ENCODE results near the gene STK38L. TPM values are rescaled to one million over a fixed set of nuclear protein-coding genes. Genes with fewer than 3 reads are reported as not detected.

Gene STK38L
- total RNA-seq, 1 donor from 2014 or later: 30.8 TPM

DNA sequence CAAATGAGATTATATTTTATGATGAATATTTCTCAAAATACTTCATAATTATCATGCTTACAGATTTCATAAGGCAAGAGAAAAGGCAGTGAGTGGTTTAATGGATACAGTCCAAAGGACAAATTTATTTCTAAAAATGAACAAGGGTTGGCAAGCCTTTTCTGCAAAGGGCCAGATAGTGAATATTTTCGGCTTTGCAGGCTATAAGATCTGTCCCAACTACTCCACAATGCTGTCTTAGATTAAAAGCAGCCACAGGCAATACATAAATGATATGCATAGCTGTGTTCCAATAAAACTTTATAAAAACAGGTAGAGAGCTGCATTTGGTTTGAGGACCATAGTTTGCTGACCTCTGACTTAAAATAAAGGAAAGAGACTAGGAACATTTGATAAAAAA, 42.9 kb upstream of the STK38L start:
- H3K9me3 Mint-ChIP-seq (ENCODE audit: unreplicated experiment): no peaks in the 10 kb centered on the region
- H3K27ac Mint-ChIP-seq (ENCODE audit: unreplicated experiment): no peak overlapping the region
- H3K27me3 Mint-ChIP-seq (ENCODE audit: unreplicated experiment): no peaks in the 10 kb centered on the region
- H3K4me1 Mint-ChIP-seq (ENCODE audit: unreplicated experiment): no peaks in the 10 kb centered on the region
- no peak overlapping the region for H3K4me3 Mint-ChIP-seq (ENCODE audit: unreplicated experiment)
- TF ChIP-seq, protein P1, sequence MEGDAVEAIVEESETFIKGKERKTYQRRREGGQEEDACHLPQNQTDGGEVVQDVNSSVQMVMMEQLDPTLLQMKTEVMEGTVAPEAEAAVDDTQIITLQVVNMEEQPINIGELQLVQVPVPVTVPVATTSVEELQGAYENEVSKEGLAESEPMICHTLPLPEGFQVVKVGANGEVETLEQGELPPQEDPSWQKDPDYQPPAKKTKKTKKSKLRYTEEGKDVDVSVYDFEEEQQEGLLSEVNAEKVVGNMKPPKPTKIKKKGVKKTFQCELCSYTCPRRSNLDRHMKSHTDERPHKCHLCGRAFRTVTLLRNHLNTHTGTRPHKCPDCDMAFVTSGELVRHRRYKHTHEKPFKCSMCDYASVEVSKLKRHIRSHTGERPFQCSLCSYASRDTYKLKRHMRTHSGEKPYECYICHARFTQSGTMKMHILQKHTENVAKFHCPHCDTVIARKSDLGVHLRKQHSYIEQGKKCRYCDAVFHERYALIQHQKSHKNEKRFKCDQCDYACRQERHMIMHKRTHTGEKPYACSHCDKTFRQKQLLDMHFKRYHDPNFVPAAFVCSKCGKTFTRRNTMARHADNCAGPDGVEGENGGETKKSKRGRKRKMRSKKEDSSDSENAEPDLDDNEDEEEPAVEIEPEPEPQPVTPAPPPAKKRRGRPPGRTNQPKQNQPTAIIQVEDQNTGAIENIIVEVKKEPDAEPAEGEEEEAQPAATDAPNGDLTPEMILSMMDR (IDR thresholded peaks at IDR 0.05; ENCODE audit: unreplicated experiment): no peak
- DNase-seq (ENCODE audit: low spot score): no peak
- no peaks in the 10 kb centered on the region for H3K36me3 Mint-ChIP-seq (ENCODE audit: low read depth, unreplicated experiment)

DNA sequence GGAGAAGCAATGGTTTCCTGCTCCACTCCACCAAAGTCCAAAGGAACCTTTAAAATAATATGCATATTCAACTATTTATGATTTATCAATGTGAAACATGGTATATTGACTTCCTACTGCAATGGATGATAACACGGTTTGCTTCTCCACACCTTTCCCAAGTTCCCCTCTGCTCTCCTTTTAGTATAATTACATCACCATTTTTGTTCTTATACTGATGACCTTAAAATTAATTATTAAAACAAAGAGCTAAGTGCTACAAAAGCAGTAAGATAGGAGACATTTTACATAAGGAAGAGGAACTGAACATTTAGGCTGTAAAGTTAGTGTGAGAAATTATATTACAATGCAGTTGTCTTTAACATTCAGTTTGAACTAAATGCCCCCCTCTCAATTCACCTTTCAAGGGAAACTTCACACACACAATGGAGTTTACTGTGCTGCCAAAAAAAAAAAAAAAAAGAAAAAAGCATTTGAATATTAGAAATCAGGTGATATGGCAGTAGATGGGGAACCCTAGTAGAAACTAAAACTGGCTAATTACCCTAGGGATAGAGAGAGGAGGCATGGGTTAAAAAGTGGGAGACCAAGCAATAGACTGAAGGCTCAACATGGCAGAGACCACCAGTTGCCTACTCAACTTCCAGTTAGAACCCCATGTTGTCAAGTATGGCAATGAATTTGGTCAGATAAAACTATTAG, 37.1 kb upstream of the STK38L start:
- H3K36me3 Mint-ChIP-seq (ENCODE audit: low read depth, unreplicated experiment): no peaks in the 10 kb centered on the region
- DNase-seq (ENCODE audit: low spot score): no peak
- H3K9me3 Mint-ChIP-seq (ENCODE audit: unreplicated experiment): no peaks in the 10 kb centered on the region
- H3K4me3 Mint-ChIP-seq (ENCODE audit: unreplicated experiment): no peak overlapping the region
- TF ChIP-seq, protein P1 (IDR thresholded peaks at IDR 0.05; ENCODE audit: unreplicated experiment): no peak
- H3K27me3 Mint-ChIP-seq (ENCODE audit: unreplicated experiment): no peaks in the 10 kb centered on the region
- H3K4me1 Mint-ChIP-seq (ENCODE audit: unreplicated experiment): no peaks in the 10 kb centered on the region
- no peak overlapping the region for H3K27ac Mint-ChIP-seq (ENCODE audit: unreplicated experiment)

- H3K9me3 Mint-ChIP-seq (ENCODE audit: unreplicated experiment): no peaks in the 10 kb centered on the region
- no peaks in the 10 kb centered on the region for H3K36me3 Mint-ChIP-seq (ENCODE audit: low read depth, unreplicated experiment)
- no peaks in the 10 kb centered on the region for H3K27me3 Mint-ChIP-seq (ENCODE audit: unreplicated experiment)
- TF ChIP-seq, protein P1 (IDR thresholded peaks at IDR 0.05; ENCODE audit: unreplicated experiment): no peak
- no peak overlapping the region for H3K4me3 Mint-ChIP-seq (ENCODE audit: unreplicated experiment)
- no peak for DNase-seq (ENCODE audit: low spot score)
- H3K27ac Mint-ChIP-seq (ENCODE audit: unreplicated experiment): no peak overlapping the region
- H3K4me1 Mint-ChIP-seq (ENCODE audit: unreplicated experiment): no peaks in the 10 kb centered on the region
These were observed 36.3 kb upstream of the STK38L start for GRCh38 chr12:27207615-27208413.

DNA sequence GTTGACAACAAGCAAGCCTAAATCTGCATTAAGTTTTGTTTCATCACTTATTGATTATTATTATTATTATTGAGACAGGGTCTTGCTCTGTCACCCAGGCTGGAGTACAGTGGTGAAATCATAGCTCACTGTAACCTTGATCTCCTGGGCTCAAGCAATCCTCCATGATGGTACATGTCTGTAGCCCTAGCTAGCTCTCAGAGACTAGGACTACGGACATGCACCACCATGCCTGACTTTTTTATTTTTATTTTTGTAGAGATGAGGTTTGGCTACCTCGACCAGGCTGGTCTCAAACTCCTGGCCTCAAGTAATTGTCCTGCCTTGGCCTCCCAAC, 35.7 kb upstream of the STK38L start:
- H3K4me1 Mint-ChIP-seq (ENCODE audit: unreplicated experiment): no peaks in the 10 kb centered on the region
- TF ChIP-seq, protein P1 (IDR thresholded peaks at IDR 0.05; ENCODE audit: unreplicated experiment): no peak
- DNase-seq (ENCODE audit: low spot score): no peak
- no peaks in the 10 kb centered on the region for H3K9me3 Mint-ChIP-seq (ENCODE audit: unreplicated experiment)
- H3K27me3 Mint-ChIP-seq (ENCODE audit: unreplicated experiment): no peaks in the 10 kb centered on the region
- no peaks in the 10 kb centered on the region for H3K36me3 Mint-ChIP-seq (ENCODE audit: low read depth, unreplicated experiment)
- no peak overlapping the region for H3K4me3 Mint-ChIP-seq (ENCODE audit: unreplicated experiment)
- no peak overlapping the region for H3K27ac Mint-ChIP-seq (ENCODE audit: unreplicated experiment)

All from endothelial cell (in vitro differentiated cells).